ENCODE measurements around the gene KCNJ15. TPM values are rescaled to one million over a fixed set of nuclear protein-coding genes. Genes with fewer than 3 reads are reported as not detected.

Gene KCNJ15
- total and polyA plus RNA-seq, 10 of the 15 experiments (the other 5 are each of a cell fraction or from before 2014, with no cell fraction given): 0.05 to 2.7 (median 0.33) TPM; not detected in 6

DNA sequence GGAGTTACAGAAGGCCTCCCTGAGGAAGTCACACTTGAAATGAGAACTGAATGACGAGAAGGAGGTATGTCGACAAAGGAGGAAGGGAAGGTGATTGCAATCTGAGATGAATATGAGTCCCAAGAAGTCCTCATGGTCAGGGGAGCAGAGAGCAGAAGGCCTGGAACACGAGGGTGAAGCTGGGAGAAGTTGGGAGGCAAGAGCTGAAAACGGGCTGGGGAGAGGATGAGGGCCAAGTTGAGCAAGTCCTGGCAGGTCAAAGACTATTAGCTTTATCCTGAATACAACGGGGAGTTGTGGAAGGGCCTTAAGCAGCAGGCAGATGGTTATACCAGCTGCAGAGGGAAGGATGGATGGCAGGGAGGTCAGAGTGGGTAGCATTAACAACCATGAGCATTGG lies 89.5 kb downstream of the KCNJ15 start:
- H3K4me2 ChIP-seq (ENCODE audit: control insufficient read depth, insufficient read depth): no peak overlapping the region
- H3K27me3 ChIP-seq (replicated peaks in 1 of 2; ENCODE audit: control insufficient read depth in 2 of 2, insufficient read depth in 2 of 2, low read length in 1 of 2): no peaks in the 10 kb centered on the region; a peak in 1 of 4 replicates
- intact Hi-C loops (cut with micrococcal nuclease; ENCODE audit: unreplicated experiment) (no loop called here), in situ Hi-C loops (cut with MboI) (no loop called here)
- ChIA-PET CTCF (interaction anchor here (1.9 kb wide), 1 partner anchor 127 kb away, joined by 8 read pairs; no protein-coding TSS in a partner anchor), RAD21 (ENCODE audit: unreplicated experiment) (no interaction called here), POLR2A (no interaction called here), SMC1A (ENCODE audit: uncharacterized antibody, unreplicated experiment) (no interaction called here)
- no peak overlapping the region for H3K27ac ChIP-seq (ENCODE audit: control insufficient read depth, insufficient read depth)
- no peaks in the 10 kb centered on the region for H3K36me3 ChIP-seq (ENCODE audit: control insufficient read depth in 2 of 2, insufficient read depth in 2 of 2, low read length in 1 of 2)
- ATAC-seq (no peak), FAIRE-seq (no peak), DNase-seq (ENCODE audit: low read depth, low spot score) (no peak)
- H3K4me3 ChIP-seq: no peak overlapping the region
- H3K9ac ChIP-seq (ENCODE audit: control insufficient read depth, insufficient read depth, low read length): no peak overlapping the region
- no peaks in the 10 kb centered on the region for H3K4me1 ChIP-seq (ENCODE audit: control insufficient read depth, insufficient read depth, low read length)
- H4K20me1 ChIP-seq (ENCODE audit: control insufficient read depth, insufficient read depth): no peaks in the 10 kb centered on the region
- H3K79me2 ChIP-seq (ENCODE audit: control insufficient read depth, insufficient read depth, low read length): no peaks in the 10 kb centered on the region
- 19% methylated on average over 5 of the region's 5 CpGs for WGBS (ENCODE audit: insufficient coverage, insufficient replicate concordance, low lambda C conversion rate, missing lambda C conversion rate)
- no peak overlapping the region for H2AFZ ChIP-seq (ENCODE audit: control insufficient read depth, low read depth, low read length)
- H3K9me3 ChIP-seq (replicated peaks; ENCODE audit: control insufficient read depth, insufficient read depth, low read length): no peaks in the 10 kb centered on the region; the same call in 2 of the 3 replicates
- BruUV-seq (replicated peaks): no TSS peak
- no peak for TF ChIP-seq ZBTB4 (CRISPR knock-in tag; IDR thresholded peaks at IDR 0.05)
- no peak for TF ChIP-seq MTA2 (IDR thresholded peaks at IDR 0.05; ENCODE audit: low read depth)
- TF ChIP-seq RBBP5 (conservative IDR thresholded peaks at IDR 0.05): no peak
- no peak for TF ChIP-seq MTA3 (IDR thresholded peaks at IDR 0.05; ENCODE audit: borderline replicate concordance, low read length)
- TF ChIP-seq RB1 (IDR thresholded peaks at IDR 0.05; ENCODE audit: borderline replicate concordance): no peak
- TF ChIP-seq SIX5 (IDR thresholded peaks at IDR 0.05; ENCODE audit: low read depth, low read length, severe bottlenecking): no peak
- no peak for TF ChIP-seq EGR1 (IDR thresholded peaks at IDR 0.05; ENCODE audit: borderline replicate concordance in 1 of 2, low read depth in 2 of 2, low read length in 2 of 2)
- no peak for TF ChIP-seq IRF4 (IDR thresholded peaks at IDR 0.05; ENCODE audit: low read depth, low read length)
- no peak for TF ChIP-seq ZNF207 (IDR thresholded peaks at IDR 0.05; ENCODE audit: borderline replicate concordance)
- TF ChIP-seq TARDBP (IDR thresholded peaks at IDR 0.05; ENCODE audit: borderline replicate concordance): no peak
- TF ChIP-seq, protein P1, sequence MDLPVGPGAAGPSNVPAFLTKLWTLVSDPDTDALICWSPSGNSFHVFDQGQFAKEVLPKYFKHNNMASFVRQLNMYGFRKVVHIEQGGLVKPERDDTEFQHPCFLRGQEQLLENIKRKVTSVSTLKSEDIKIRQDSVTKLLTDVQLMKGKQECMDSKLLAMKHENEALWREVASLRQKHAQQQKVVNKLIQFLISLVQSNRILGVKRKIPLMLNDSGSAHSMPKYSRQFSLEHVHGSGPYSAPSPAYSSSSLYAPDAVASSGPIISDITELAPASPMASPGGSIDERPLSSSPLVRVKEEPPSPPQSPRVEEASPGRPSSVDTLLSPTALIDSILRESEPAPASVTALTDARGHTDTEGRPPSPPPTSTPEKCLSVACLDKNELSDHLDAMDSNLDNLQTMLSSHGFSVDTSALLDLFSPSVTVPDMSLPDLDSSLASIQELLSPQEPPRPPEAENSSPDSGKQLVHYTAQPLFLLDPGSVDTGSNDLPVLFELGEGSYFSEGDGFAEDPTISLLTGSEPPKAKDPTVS (IDR thresholded peaks at IDR 0.05; ENCODE audit: low read depth, low read length): no peak
- no peak for TF ChIP-seq POLR2A (IDR thresholded peaks at IDR 0.05; ENCODE audit: low read depth, low read length)
- TF ChIP-seq, protein P2, sequence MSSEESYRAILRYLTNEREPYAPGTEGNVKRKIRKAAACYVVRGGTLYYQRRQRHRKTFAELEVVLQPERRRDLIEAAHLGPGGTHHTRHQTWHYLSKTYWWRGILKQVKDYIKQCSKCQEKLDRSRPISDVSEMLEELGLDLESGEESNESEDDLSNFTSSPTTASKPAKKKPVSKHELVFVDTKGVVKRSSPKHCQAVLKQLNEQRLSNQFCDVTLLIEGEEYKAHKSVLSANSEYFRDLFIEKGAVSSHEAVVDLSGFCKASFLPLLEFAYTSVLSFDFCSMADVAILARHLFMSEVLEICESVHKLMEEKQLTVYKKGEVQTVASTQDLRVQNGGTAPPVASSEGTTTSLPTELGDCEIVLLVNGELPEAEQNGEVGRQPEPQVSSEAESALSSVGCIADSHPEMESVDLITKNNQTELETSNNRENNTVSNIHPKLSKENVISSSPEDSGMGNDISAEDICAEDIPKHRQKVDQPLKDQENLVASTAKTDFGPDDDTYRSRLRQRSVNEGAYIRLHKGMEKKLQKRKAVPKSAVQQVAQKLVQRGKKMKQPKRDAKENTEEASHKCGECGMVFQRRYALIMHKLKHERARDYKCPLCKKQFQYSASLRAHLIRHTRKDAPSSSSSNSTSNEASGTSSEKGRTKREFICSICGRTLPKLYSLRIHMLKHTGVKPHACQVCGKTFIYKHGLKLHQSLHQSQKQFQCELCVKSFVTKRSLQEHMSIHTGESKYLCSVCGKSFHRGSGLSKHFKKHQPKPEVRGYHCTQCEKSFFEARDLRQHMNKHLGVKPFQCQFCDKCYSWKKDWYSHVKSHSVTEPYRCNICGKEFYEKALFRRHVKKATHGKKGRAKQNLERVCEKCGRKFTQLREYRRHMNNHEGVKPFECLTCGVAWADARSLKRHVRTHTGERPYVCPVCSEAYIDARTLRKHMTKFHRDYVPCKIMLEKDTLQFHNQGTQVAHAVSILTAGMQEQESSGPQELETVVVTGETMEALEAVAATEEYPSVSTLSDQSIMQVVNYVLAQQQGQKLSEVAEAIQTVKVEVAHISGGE (CRISPR knock-in tag; IDR thresholded peaks at IDR 0.05): no peak
- TF ChIP-seq RCOR1 (conservative IDR thresholded peaks at IDR 0.05; ENCODE audit: low read depth, low read length): no peak
- no peak for TF ChIP-seq NRF1 (conservative IDR thresholded peaks at IDR 0.05; ENCODE audit: low read depth, low read length)
- no peak for TF ChIP-seq CTCF (IDR thresholded peaks at IDR 0.05 in 2 of 3, conservative IDR thresholded peaks at IDR 0.05 in 1 of 3; ENCODE audit: control insufficient read depth in 2 of 3, extremely low read depth in 1 of 3, insufficient read depth in 1 of 3, low read depth in 3 of 3, low read length in 3 of 3)

Measured in GM12878 (cell line).